Measurements from ENCODE around the gene AFAP1L2.

AFAP1L2 gene

GRCh38 chr10:114404171-114405010, at the start of gene AFAP1L2:
AFAP1L2 (minus strand) TSS chr10:114404502; CDS start chr10:114404455, 47 bp downstream.
- no peak within 1 kb of the TSS for H3K27ac Mint-ChIP-seq
- H3K4me3 Mint-ChIP-seq, result peak within 1 kb of the TSS; percentile 60
- no peaks in the 10 kb centered on the region for H3K36me3 Mint-ChIP-seq (ENCODE audit: low read depth)
- H3K9me3 Mint-ChIP-seq, result no peaks in the 10 kb centered on the region
- peaks cover 75% of the 10 kb centered on the region for H3K27me3 Mint-ChIP-seq
- DNase-seq, result no peak
- H3K4me1 Mint-ChIP-seq (ENCODE audit: low read depth), result peaks cover 14% of the 10 kb centered on the region

- H3K9me3 Mint-ChIP-seq, result no peaks in the 10 kb centered on the region
- no peak overlapping the region for H3K4me3 Mint-ChIP-seq
- H3K27me3 Mint-ChIP-seq, result no peaks in the 10 kb centered on the region
Measured at GRCh38 chr10:114453576-114453975, 49.3 kb upstream of the AFAP1L2 start.

GRCh38 chr10:114448897-114449296, 44.6 kb upstream of the AFAP1L2 start:
- Mint-ChIP-seq H3K9me3 (no peaks in the 10 kb centered on the region), H3K27ac (peak overlapping the region; percentile 22), H3K27me3 (no peaks in the 10 kb centered on the region), H3K4me1 (ENCODE audit: low read depth) (peaks cover 3% of the 10 kb centered on the region), H3K4me3 (no peak overlapping the region), H3K36me3 (ENCODE audit: low read depth) (peaks cover 92% of the 10 kb centered on the region)
- DNase-seq, result no peak

More at GRCh38 chr10:114453576-114453975, 49.3 kb upstream of the AFAP1L2 start:
- no peak for DNase-seq
- Mint-ChIP-seq H3K36me3 (ENCODE audit: low read depth) (peaks cover 80% of the 10 kb centered on the region), H3K4me1 (ENCODE audit: low read depth) (peaks cover 10% of the 10 kb centered on the region), H3K27ac (no peak overlapping the region)

- Mint-ChIP-seq H3K27me3 (no peaks in the 10 kb centered on the region), H3K36me3 (ENCODE audit: low read depth) (peaks cover 90% of the 10 kb centered on the region), H3K27ac (peak overlapping the region; percentile 50), H3K4me3 (no peak overlapping the region), H3K9me3 (no peaks in the 10 kb centered on the region), H3K4me1 (ENCODE audit: low read depth) (no peaks in the 10 kb centered on the region)
- no peak for DNase-seq
Measured at GRCh38 chr10:114445332-114445731, 41.0 kb upstream of the AFAP1L2 start.

GRCh38 chr10:114444819-114445218, 40.5 kb upstream of the AFAP1L2 start:
- H3K9me3 Mint-ChIP-seq, result no peaks in the 10 kb centered on the region
- DNase-seq, result no peak
- no peak overlapping the region for H3K4me3 Mint-ChIP-seq
- no peaks in the 10 kb centered on the region for H3K27me3 Mint-ChIP-seq
- no peaks in the 10 kb centered on the region for H3K4me1 Mint-ChIP-seq (ENCODE audit: low read depth)
- H3K36me3 Mint-ChIP-seq (ENCODE audit: low read depth), result peaks cover 90% of the 10 kb centered on the region
- H3K27ac Mint-ChIP-seq, result peak overlapping the region; percentile 50

GRCh38 chr10:114442091-114442630, 37.9 kb upstream of the AFAP1L2 start:
- no peaks in the 10 kb centered on the region for H3K9me3 Mint-ChIP-seq
- H3K4me1 Mint-ChIP-seq (ENCODE audit: low read depth), result no peaks in the 10 kb centered on the region
- no peak for DNase-seq
- no peak overlapping the region for H3K4me3 Mint-ChIP-seq
- no peaks in the 10 kb centered on the region for H3K27me3 Mint-ChIP-seq
- H3K27ac Mint-ChIP-seq, result peak overlapping the region; percentile 34
- peaks cover 95% of the 10 kb centered on the region for H3K36me3 Mint-ChIP-seq (ENCODE audit: low read depth)

GRCh38 chr10:114441107-114441506, 36.8 kb upstream of the AFAP1L2 start:
- H3K4me3 Mint-ChIP-seq, result no peak overlapping the region
- peak overlapping the region; percentile 61 for H3K27ac Mint-ChIP-seq
- H3K4me1 Mint-ChIP-seq (ENCODE audit: low read depth), result no peaks in the 10 kb centered on the region
- H3K27me3 Mint-ChIP-seq, result no peaks in the 10 kb centered on the region
- H3K9me3 Mint-ChIP-seq, result no peaks in the 10 kb centered on the region
- no peak for DNase-seq
- peaks cover 95% of the 10 kb centered on the region for H3K36me3 Mint-ChIP-seq (ENCODE audit: low read depth)

- no peak overlapping the region for H3K4me3 Mint-ChIP-seq
- no peaks in the 10 kb centered on the region for H3K27me3 Mint-ChIP-seq
- peak overlapping the region; percentile 50 for H3K27ac Mint-ChIP-seq
- H3K36me3 Mint-ChIP-seq (ENCODE audit: low read depth), result peaks cover 97% of the 10 kb centered on the region
- H3K4me1 Mint-ChIP-seq (ENCODE audit: low read depth), result no peaks in the 10 kb centered on the region
- no peaks in the 10 kb centered on the region for H3K9me3 Mint-ChIP-seq
- no peak for DNase-seq
Measured at GRCh38 chr10:114437473-114438292, 33.4 kb upstream of the AFAP1L2 start.

- Mint-ChIP-seq H3K9me3 (no peaks in the 10 kb centered on the region), H3K4me3 (no peak overlapping the region), H3K4me1 (ENCODE audit: low read depth) (no peaks in the 10 kb centered on the region), H3K27me3 (no peaks in the 10 kb centered on the region), H3K36me3 (ENCODE audit: low read depth) (peaks cover 95% of the 10 kb centered on the region), H3K27ac (no peak overlapping the region)
- DNase-seq, result no peak
Measured at GRCh38 chr10:114436941-114437340, 32.6 kb upstream of the AFAP1L2 start.

GRCh38 chr10:114432566-114433093, 28.3 kb upstream of the AFAP1L2 start:
- Mint-ChIP-seq H3K27me3 (no peaks in the 10 kb centered on the region), H3K4me3 (no peak overlapping the region), H3K27ac (peak overlapping the region; percentile 11), H3K4me1 (ENCODE audit: low read depth) (no peaks in the 10 kb centered on the region), H3K9me3 (no peaks in the 10 kb centered on the region), H3K36me3 (ENCODE audit: low read depth) (peaks cover 74% of the 10 kb centered on the region)
- no peak for DNase-seq

- no peak for DNase-seq
- H3K9me3 Mint-ChIP-seq, result no peaks in the 10 kb centered on the region
- no peak overlapping the region for H3K4me3 Mint-ChIP-seq
- H3K4me1 Mint-ChIP-seq (ENCODE audit: low read depth), result no peaks in the 10 kb centered on the region
- H3K27ac Mint-ChIP-seq, result peak overlapping the region; percentile 50
- H3K27me3 Mint-ChIP-seq, result no peaks in the 10 kb centered on the region
- peaks cover 64% of the 10 kb centered on the region for H3K36me3 Mint-ChIP-seq (ENCODE audit: low read depth)
Measured at GRCh38 chr10:114431414-114432135, 27.3 kb upstream of the AFAP1L2 start.

GRCh38 chr10:114430688-114431413, 26.5 kb upstream of the AFAP1L2 start:
- peak overlapping the region; percentile 48 for H3K27ac Mint-ChIP-seq
- no peak overlapping the region for H3K4me3 Mint-ChIP-seq
- DNase-seq, result no peak
- no peaks in the 10 kb centered on the region for H3K27me3 Mint-ChIP-seq
- peaks cover 56% of the 10 kb centered on the region for H3K36me3 Mint-ChIP-seq (ENCODE audit: low read depth)
- H3K9me3 Mint-ChIP-seq, result no peaks in the 10 kb centered on the region
- no peaks in the 10 kb centered on the region for H3K4me1 Mint-ChIP-seq (ENCODE audit: low read depth)

- Mint-ChIP-seq H3K9me3 (no peaks in the 10 kb centered on the region), H3K27me3 (no peaks in the 10 kb centered on the region), H3K36me3 (ENCODE audit: low read depth) (peaks cover 46% of the 10 kb centered on the region), H3K4me3 (no peak overlapping the region), H3K4me1 (ENCODE audit: low read depth) (no peaks in the 10 kb centered on the region), H3K27ac (no peak overlapping the region)
- no peak for DNase-seq
Measured at GRCh38 chr10:114429581-114430335, 25.5 kb upstream of the AFAP1L2 start.

Measured in activated T-cell treated with anti-CD3 and anti-CD28 coated beads, Interleukin-2, amount 50 U/mL, for 24 hours (primary cell).